GM23338 (cell line): ENCODE measurements around the gene FYB2. TPM values are rescaled to one million over a fixed set of nuclear protein-coding genes. Genes with fewer than 3 reads are reported as not detected.

Experiments used
- ATAC-seq: fragments of 200-7000 bp; cut with Tn5 transposase; 3 replicates; pipeline ENCODE4 v1.9.1; 2020
- DNase-seq: peaks from one replicate; pipeline ENCODE4 v3.0.0-alpha.2; 2015; ENCODE audit warnings: low spot score
- H2AFZ ChIP-seq: fragments of 200-600 bp; sonication (generic); 2 replicates; pipeline ENCODE4 v1.8.0; 2016; ENCODE audit warnings: antibody characterized with exemption, mild to moderate bottlenecking, moderate library complexity
- H3F3A ChIP-seq: fragments of 200-600 bp; sonication (generic); replicated peaks from 2 replicates; pipeline ENCODE4 v1.8.0; 2017; ENCODE audit warnings: antibody characterized with exemption, mixed run types, low read depth
- H3K27ac ChIP-seq: fragments of 200-600 bp; sonication (generic); 2 replicates; pipeline ENCODE4 v1.6.1; 2016; ENCODE audit warnings: low read depth
- H3K27me3 ChIP-seq: fragments of 200-600 bp; sonication (generic); 2 replicates; pipeline ENCODE4 v1.8.0; 2016; ENCODE audit warnings: mild to moderate bottlenecking, mixed run types, moderate library complexity; ENCODE audit not compliant: insufficient read depth
- H3K36me3 ChIP-seq: fragments of 200-600 bp; sonication (generic); 2 replicates; pipeline ENCODE4 v1.8.0; 2016; ENCODE audit warnings: mild to moderate bottlenecking; ENCODE audit not compliant: insufficient read depth
- H3K4me1 ChIP-seq: fragments of 200-600 bp; sonication (generic); 2 replicates; pipeline ENCODE4 v1.8.0; 2016; ENCODE audit warnings: mild to moderate bottlenecking, moderate library complexity; ENCODE audit not compliant: insufficient read depth
- H3K4me2 ChIP-seq: fragments of 200-600 bp; sonication (generic); 2 replicates; pipeline ENCODE4 v1.7.1; 2017; ENCODE audit warnings: mixed run types
- H3K4me3 ChIP-seq: fragments of 200-600 bp; sonication (generic); 2 replicates; pipeline ENCODE4 v1.6.1; 2016; ENCODE audit warnings: mixed run types
- H3K79me2 ChIP-seq: fragments of 200-600 bp; sonication (generic); replicated peaks from 2 replicates; pipeline ENCODE4 v1.8.0; 2017; ENCODE audit warnings: mild to moderate bottlenecking; ENCODE audit not compliant: insufficient read depth
- H3K9me2 ChIP-seq: fragments of 200-600 bp; sonication (generic); 2 replicates; pipeline ENCODE4 v1.8.0; 2017; ENCODE audit not compliant: insufficient read depth
- H4K20me1 ChIP-seq: fragments of 200-600 bp; sonication (generic); replicated peaks from 2 replicates; pipeline ENCODE4 v1.8.0; 2017; ENCODE audit warnings: mild to moderate bottlenecking; ENCODE audit not compliant: insufficient read depth
- H3K27ac Mint-ChIP-seq: 2 replicates; pipeline ENCODE4 v1.8.0; 2020; ENCODE audit warnings: inconsistent platforms, mild to moderate bottlenecking, moderate library complexity, mixed read lengths
- H3K27me3 Mint-ChIP-seq: 3 replicates; pipeline ENCODE4 v1.8.0; 2022; ENCODE audit warnings: low read depth, mild to moderate bottlenecking, moderate library complexity, mixed read lengths, inconsistent platforms; ENCODE audit not compliant: insufficient read depth, poor library complexity
- H3K36me3 Mint-ChIP-seq: 3 replicates; pipeline ENCODE4 v1.8.0; 2021; ENCODE audit warnings: low read depth, mild to moderate bottlenecking, inconsistent platforms, moderate library complexity, mixed read lengths
- H3K4me1 Mint-ChIP-seq: 3 replicates; pipeline ENCODE4 v1.8.0; 2020; ENCODE audit warnings: mild to moderate bottlenecking, inconsistent platforms, mixed read lengths
- H3K4me3 Mint-ChIP-seq: 3 replicates; pipeline ENCODE4 v1.8.0; 2021; ENCODE audit warnings: moderate library complexity, mild to moderate bottlenecking, inconsistent platforms, mixed read lengths
- H3K9me3 Mint-ChIP-seq: 3 replicates; pipeline ENCODE4 v1.8.0; 2020; ENCODE audit warnings: moderate library complexity, mild to moderate bottlenecking, inconsistent platforms, mixed read lengths
- CREB1 ChIP-seq: fragments of 250-450 bp; sonication (Bioruptor Pico); IDR thresholded peaks from 2 replicates; pipeline ENCODE4 v1.5.0; 2020; ENCODE audit warnings: low read depth, mild to moderate bottlenecking, moderate library complexity
- CTCF ChIP-seq, 2 experiments: fragments of 200-600 bp in 1 of 2; sonication (generic) in 1 of 2; conservative IDR thresholded peaks; 2 replicates each; pipeline versions ENCODE4 v1.5.1 to v1.6.1; 2016 to 2017; ENCODE audit warnings: antibody characterized with exemption in 2 of 2, low read depth in 2 of 2, mild to moderate bottlenecking in 2 of 2, moderate library complexity in 1 of 2
- EZH2 ChIP-seq: fragments of 200-600 bp; sonication (generic); IDR thresholded peaks from one replicate; pipeline ENCODE4 v1.8.0; 2017; ENCODE audit warnings: antibody characterized with exemption, mild to moderate bottlenecking, low read depth; ENCODE audit not compliant: unreplicated experiment
- EZH2phosphoT487 ChIP-seq: fragments of 200-600 bp; sonication (generic); IDR thresholded peaks from one replicate; pipeline ENCODE4 v1.8.1; 2018; ENCODE audit warnings: antibody characterized with exemption; ENCODE audit not compliant: unreplicated experiment
- JUNB ChIP-seq: IDR thresholded peaks from one replicate; pipeline ENCODE4 v1.6.1; 2016; ENCODE audit warnings: antibody characterized with exemption; ENCODE audit not compliant: unreplicated experiment
- NANOG ChIP-seq: IDR thresholded peaks from 2 replicates; pipeline ENCODE4 v1.6.1; 2016; ENCODE audit warnings: antibody characterized with exemption, borderline replicate concordance
- POLR2AphosphoS5 ChIP-seq: IDR thresholded peaks from 2 replicates; pipeline ENCODE4 v1.6.1; 2016; ENCODE audit warnings: antibody characterized with exemption, low read depth
- STAT1 ChIP-seq: IDR thresholded peaks from one replicate; pipeline ENCODE4 v1.6.1; 2016; ENCODE audit warnings: antibody characterized with exemption; ENCODE audit not compliant: unreplicated experiment
- ZNF114 ChIP-seq: fragments of 250-450 bp; sonication (Bioruptor Pico); IDR thresholded peaks from 2 replicates; pipeline ENCODE4 v1.5.0; 2020; ENCODE audit warnings: mild to moderate bottlenecking, moderate library complexity
- ZNF331 ChIP-seq: fragments of 250-450 bp; sonication (Bioruptor Pico); IDR thresholded peaks from 2 replicates; pipeline ENCODE4 v1.5.0; 2020; ENCODE audit warnings: low read depth, mild to moderate bottlenecking, moderate library complexity
- ZNF462 ChIP-seq: fragments of 250-450 bp; sonication (Bioruptor Pico); IDR thresholded peaks from 2 replicates; pipeline ENCODE4 v1.5.0; 2020; ENCODE audit warnings: mild to moderate bottlenecking, moderate library complexity
- polyA plus RNA-seq: library from polyadenylated mRNA; unstranded; fragments of >200 nt; fragmentation: Nextera tagmentation; extraction: Ambion mirVana; gene quantifications from 2 replicates; pipeline ENCODE4 v1.2.1, GENCODE V29; 2016
- total RNA-seq: library from RNA; depleted of rRNA; stranded (reverse); fragments of >200 nt; shearing (Covaris generic); gene quantifications from 2 replicates; pipeline ENCODE4 v1.2.3, GENCODE V29; 2014
- TF ChIP-seq, protein P1 (sequence below): IDR thresholded peaks from 2 replicates; pipeline ENCODE4 v1.6.1; 2016; ENCODE audit warnings: antibody characterized with exemption
- TF ChIP-seq, protein P2 (sequence below): IDR thresholded peaks from one replicate; pipeline ENCODE4 v1.6.1; 2018; ENCODE audit warnings: antibody characterized with exemption; ENCODE audit not compliant: unreplicated experiment

FYB2 gene
- total and polyA plus RNA-seq, 2 experiments from 2014 or later = 0.39 TPM; not detected in 1

DNA sequence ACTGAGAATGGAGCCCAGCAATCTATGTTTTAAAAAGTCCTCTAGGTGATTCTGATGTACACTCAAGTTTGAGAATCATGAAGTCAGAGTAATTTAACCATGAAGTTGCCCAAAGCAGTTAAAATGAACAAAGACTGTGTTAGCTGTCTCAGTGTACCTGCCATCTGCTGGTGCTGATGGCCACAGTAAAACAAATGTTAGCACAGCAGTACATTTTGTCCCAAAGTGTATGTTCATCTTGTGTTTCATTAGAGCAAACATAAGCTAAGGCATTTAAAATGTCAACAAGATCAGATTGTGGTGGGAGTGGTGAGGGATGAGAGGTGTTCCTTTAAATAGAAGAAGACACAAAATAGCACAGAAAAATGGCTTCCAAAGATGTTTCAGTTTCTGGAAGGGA is 31.1 kb downstream of the FYB2 start:
- TF ChIP-seq STAT1 (no peak), ZNF331 (CRISPR knock-in tag) (no peak), NANOG (no peak), ZNF114 (CRISPR knock-in tag) (no peak), EZH2phosphoT487 (no peak), EZH2 (no peak), CTCF (conservative IDR thresholded peaks at IDR 0.05; ENCODE audit: low read depth in 2 of 2) (no peak), JUNB (no peak), POLR2AphosphoS5 (no peak), CREB1 (CRISPR knock-in tag) (no peak), ZNF462 (CRISPR knock-in tag) (no peak)
- TF ChIP-seq, protein P1, sequence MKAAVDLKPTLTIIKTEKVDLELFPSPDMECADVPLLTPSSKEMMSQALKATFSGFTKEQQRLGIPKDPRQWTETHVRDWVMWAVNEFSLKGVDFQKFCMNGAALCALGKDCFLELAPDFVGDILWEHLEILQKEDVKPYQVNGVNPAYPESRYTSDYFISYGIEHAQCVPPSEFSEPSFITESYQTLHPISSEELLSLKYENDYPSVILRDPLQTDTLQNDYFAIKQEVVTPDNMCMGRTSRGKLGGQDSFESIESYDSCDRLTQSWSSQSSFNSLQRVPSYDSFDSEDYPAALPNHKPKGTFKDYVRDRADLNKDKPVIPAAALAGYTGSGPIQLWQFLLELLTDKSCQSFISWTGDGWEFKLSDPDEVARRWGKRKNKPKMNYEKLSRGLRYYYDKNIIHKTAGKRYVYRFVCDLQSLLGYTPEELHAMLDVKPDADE = no peak
- TF ChIP-seq, protein P2, sequence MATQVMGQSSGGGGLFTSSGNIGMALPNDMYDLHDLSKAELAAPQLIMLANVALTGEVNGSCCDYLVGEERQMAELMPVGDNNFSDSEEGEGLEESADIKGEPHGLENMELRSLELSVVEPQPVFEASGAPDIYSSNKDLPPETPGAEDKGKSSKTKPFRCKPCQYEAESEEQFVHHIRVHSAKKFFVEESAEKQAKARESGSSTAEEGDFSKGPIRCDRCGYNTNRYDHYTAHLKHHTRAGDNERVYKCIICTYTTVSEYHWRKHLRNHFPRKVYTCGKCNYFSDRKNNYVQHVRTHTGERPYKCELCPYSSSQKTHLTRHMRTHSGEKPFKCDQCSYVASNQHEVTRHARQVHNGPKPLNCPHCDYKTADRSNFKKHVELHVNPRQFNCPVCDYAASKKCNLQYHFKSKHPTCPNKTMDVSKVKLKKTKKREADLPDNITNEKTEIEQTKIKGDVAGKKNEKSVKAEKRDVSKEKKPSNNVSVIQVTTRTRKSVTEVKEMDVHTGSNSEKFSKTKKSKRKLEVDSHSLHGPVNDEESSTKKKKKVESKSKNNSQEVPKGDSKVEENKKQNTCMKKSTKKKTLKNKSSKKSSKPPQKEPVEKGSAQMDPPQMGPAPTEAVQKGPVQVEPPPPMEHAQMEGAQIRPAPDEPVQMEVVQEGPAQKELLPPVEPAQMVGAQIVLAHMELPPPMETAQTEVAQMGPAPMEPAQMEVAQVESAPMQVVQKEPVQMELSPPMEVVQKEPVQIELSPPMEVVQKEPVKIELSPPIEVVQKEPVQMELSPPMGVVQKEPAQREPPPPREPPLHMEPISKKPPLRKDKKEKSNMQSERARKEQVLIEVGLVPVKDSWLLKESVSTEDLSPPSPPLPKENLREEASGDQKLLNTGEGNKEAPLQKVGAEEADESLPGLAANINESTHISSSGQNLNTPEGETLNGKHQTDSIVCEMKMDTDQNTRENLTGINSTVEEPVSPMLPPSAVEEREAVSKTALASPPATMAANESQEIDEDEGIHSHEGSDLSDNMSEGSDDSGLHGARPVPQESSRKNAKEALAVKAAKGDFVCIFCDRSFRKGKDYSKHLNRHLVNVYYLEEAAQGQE = no peak
- H3K4me2 ChIP-seq = no peak overlapping the region

More for the DNA sequence above, 31.1 kb downstream of the FYB2 start:
- Histone ChIP-seq H2AFZ (no peak overlapping the region; the same call in 1 of the 2 replicates), H3K27ac (no peak overlapping the region), H4K20me1 (no peaks in the 10 kb centered on the region), H3K79me2 (no peaks in the 10 kb centered on the region), H3F3A (no peaks in the 10 kb centered on the region), H3K4me3 (no peak overlapping the region), H3K36me3 (no peaks in the 10 kb centered on the region), H3K4me1 (peaks cover 6% of the 10 kb centered on the region; the same call in 1 of the 2 replicates), H3K9me2 (peaks cover 4% of the 10 kb centered on the region; the same call in 1 of the 2 replicates), H3K27me3 (no peaks in the 10 kb centered on the region)
- Mint-ChIP-seq H3K9me3 (no peaks in the 10 kb centered on the region), H3K27ac (no peak overlapping the region), H3K27me3 (peaks cover 2% of the 10 kb centered on the region), H3K36me3 (no peaks in the 10 kb centered on the region), H3K4me3 (no peak overlapping the region), H3K4me1 (no peaks in the 10 kb centered on the region)
- ATAC-seq (no peak), DNase-seq (no peak)
